Stimulated activated CD8-positive, alpha-beta memory T cell treated with anti-CD3 and anti-CD28 coated beads, Interleukin-15, amount 100 ng/mL, for 4 hours (primary cell): Measurements from ENCODE around the gene PPP2R1B.
"Not testable (repeated sequence)": the region's sequence is repeated elsewhere in the genome, so short reads cannot be mapped to it uniquely, and the experiment has no call there.

ENCODE experiments used
- DNase-seq, 2 donors: peaks; one replicate each; pipeline ENCODE4 v3.0.0-alpha.2; 2020; ENCODE audit warnings: low read depth in 2 of 2

Gene PPP2R1B

GRCh38 chr11:111726301-111726713 lies 39.9 kb downstream of the PPP2R1B start:
- no peak for DNase-seq

DNA sequence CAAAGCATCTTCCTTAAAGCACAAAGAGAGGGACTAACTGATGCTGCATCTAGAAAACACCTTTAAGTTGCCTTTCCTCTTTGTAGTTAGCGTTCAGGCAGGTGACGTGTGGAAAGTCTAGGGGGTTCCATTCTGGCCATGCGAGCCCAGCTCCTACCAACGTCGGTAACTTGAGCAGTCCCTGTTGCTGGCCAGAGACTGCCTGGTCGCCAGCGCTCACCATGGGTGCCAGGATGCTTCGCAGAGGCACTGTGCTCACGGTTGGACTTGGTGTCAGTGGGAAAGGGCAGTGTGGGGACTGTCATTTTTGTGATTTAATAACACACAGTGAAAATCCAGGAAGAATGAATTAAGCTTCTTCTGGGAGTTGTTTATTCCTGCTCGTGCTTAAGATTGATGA lies 40.6 kb downstream of the PPP2R1B start:
- DNase-seq, result no peak

DNA sequence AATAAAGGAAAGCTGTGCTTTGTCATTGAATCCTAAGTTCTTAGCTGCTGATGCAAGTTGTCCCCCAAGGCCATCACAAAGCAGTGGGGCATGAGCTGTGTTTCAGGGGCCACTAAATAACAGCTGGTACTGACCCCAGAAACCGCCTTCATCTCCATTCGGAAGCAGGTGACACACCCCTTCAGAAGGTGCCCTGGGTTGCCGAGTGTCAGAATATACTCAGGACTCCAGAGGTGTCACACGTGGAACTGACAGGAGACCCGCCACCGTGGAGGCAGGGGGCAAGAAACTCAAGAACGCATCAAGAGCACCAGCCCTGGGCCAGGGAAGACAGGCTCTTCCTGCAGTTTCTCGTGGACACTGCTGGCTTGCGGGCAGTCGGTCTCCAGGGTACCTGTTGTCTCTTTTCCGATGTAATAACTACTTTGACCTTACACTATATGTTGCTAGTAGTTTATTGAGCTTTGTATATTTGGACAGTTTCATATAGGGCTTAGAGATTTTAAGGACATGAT lies 41.5 kb downstream of the PPP2R1B start:
- DNase-seq, result no peak

DNA sequence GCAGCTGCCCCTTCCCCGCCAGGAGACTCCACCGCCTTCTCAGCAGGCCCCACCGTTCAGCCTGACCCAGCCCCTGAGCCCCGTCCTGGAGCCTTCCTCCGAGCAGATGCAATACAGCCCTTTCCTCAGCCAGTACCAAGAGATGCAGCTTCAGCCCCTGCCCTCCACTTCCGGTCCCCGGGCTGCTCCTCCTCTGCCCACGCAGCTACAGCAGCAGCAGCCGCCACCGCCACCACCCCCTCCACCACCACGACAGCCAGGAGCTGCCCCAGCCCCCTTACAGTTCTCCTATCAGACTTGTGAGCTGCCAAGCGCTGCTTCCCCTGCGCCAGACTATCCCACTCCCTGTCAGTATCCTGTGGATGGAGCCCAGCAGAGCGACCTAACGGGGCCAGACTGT lies 42.6 kb downstream of the PPP2R1B start:
- DNase-seq, result no peak

- no peak for DNase-seq
Observed at GRCh38 chr11:111722501-111722900, 43.7 kb downstream of the PPP2R1B start.

GRCh38 chr11:111720801-111721494 lies 45.2 kb downstream of the PPP2R1B start:
- DNase-seq, result no peak

DNA sequence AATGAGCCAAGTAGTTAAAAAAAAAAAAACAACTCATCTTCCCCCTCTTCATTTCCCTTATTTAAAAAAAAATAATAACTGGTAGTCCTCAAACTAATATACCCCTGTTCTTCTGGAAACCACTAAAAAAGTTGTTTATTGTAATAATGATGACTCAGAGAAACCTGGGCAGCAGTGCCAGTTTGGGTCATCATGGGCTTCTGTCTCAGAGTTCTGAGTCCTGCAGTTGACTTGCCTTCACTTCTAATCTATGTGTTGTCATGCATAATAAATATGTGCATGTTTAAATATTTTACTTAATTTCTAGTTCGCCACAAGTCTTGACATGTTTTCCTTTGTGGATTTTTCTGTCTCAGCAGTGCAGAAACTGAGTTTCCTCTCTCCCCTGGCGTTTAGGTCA lies 46.8 kb downstream of the PPP2R1B start:
- no peak for DNase-seq

DNA sequence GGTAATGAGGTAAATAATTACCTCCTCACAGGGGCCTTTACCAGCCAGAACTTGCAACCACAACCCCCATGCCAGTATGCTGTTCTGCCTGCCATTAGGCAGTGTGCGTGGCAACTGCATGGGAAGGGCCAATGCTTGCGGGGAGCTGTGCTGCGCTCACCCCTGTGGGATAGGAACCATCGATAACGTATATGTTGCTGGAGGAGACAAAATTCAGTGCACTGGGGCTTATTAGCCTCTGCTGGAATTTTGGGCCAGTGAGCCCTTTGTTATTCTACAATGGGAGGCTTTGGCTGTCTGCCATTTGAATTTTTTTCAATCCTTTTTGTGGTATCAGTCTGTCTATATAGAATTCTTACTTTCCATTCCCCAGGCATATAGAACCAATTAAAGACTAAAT lies 47.3 kb downstream of the PPP2R1B start:
- DNase-seq, result no peak

GRCh38 chr11:111718436-111718835 lies 47.8 kb downstream of the PPP2R1B start:
- DNase-seq, result no peak

DNA sequence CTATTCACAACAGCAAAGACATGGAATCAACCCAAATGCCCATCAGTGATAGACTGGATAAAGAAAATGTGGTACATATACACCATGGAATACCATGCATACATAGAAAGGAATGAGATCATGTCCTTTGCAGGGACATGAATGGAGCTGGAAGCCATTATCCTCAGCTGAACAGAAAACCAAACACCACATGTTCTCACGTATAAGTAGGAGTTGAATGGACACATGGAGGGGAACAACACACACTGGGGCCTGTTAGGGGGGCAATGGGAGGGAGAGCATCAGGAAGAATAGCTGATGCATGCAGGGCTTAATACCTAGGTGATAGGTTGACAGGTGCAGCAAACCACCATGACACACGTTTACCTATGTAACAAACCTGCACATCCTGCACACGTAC lies 48.5 kb downstream of the PPP2R1B start:
- DNase-seq, result not testable (repeated sequence)

GRCh38 chr11:111715142-111715816 lies 50.9 kb downstream of the PPP2R1B start:
- DNase-seq, result no peak

DNA sequence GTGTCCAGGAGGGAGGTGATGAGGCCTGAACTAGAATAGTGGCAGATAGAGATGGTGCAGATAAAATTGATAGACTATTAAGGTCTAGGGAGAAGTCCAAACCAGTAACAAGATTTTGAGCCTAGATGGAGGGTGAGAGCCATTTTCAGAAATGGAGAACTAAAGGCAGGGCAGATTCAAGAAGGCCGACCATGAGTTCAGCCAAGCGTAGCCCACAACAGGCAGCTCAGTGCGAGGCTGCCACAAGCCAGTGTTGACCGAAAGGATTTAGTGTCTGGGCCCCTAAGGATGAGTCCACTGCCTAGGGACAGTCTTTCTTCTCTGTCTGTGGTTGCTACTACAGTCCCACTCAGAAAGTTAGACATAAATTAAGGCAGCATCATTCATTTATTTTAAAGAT lies 51.7 kb downstream of the PPP2R1B start:
- DNase-seq, result no peak

GRCh38 chr11:111707691-111708067 lies 58.5 kb downstream of the PPP2R1B start:
- no peak for DNase-seq

DNA sequence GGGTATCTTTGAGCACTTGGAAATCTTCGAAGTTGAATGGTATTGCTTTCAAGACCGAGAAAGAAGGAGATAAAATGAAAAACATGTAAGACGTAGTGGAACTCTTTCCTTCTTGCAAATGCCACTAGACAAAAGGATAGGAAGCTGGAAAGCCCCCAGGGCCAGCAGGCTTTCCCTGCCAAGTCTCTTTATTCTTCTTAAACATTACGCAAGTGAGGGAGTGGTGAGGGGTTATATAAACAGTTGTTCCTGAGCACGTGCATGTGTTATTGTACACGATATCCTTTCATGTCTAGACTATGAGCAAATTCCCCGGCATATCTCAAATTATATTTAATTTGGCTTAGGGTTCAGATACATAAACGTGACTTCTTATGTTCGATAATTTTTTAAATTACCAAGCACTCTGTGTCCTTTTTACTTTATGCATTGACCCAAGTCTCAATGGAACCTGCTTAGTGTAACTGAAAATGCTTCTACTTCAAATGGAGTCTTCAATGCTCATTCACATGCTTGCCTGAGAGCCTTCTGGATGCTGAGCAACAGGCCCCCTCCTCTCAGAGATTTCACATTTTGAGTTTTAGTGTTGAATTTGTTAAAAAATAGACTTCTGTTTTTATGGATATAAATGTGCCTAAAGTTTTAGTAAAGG lies 59.0 kb downstream of the PPP2R1B start:
- no peak for DNase-seq

DNA sequence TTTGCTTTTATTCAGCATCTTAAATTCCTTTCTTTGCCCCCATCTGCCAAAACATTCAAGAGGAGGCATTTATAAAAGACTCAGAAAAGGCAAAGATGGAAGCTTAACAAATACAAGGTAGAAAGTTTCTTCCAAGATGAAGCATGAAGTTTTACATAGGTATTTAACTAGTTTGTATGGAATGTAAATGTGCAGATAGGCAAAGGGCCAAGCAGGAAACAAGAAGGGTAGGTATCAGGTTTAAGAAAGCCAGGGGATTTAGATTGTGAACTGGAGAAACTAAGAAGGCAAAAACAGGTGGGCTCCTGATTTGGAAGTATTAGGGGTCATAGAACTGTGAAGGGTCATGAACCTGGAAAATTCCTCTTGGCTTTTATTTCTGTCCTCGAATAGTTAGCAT lies 62.6 kb downstream of the PPP2R1B start:
- no peak for DNase-seq

- no peak for DNase-seq
Observed at GRCh38 chr11:111702623-111703022, 63.6 kb downstream of the PPP2R1B start.

DNA sequence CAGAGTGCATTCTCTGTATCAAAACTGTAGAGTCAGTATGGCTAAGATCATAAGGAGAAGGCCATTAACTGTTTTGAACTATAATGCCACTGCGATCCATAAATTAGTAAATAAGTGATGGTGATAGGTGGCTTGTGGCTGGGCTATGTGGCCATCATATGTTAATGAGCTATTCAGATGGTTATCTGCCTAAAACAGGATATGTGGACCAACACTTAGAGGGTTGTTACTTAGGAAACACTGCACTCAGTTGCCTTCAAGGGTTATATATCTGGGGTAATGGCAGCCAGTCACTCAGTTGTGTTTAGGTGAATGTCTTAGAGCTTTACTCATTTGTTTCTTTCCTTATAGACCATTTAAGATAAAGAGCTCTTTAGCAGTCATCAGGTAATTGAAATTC lies 66.0 kb downstream of the PPP2R1B start:
- no peak for DNase-seq

GRCh38 chr11:111699579-111700156 lies 66.5 kb downstream of the PPP2R1B start:
- no peak for DNase-seq

- DNase-seq, result no peak
Observed at GRCh38 chr11:111698852-111699559, 67.2 kb downstream of the PPP2R1B start.

- DNase-seq, result no peak
Observed at GRCh38 chr11:111697933-111698371, 68.2 kb downstream of the PPP2R1B start.

DNA sequence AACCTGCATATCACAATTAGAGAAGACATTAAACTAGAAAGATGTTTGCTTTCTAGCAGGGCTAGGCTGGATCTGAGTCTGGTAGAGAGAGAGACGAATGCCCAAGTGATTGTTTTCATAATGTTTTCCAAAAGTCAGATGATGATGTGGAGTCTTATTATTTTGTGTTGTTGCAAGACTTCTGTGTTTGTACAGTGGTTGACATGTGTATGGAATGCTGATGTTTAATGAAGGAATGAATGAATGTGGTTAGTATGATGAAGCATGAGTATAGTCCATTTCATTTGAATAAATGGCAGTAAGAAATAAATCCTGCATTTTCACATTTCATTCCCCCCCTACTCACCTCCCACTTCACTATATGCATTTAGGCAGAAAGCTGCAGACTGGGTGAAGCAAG lies 69.6 kb downstream of the PPP2R1B start:
- no peak for DNase-seq

- DNase-seq, result no peak
Observed at GRCh38 chr11:111694851-111695250, 71.3 kb downstream of the PPP2R1B start.
